ENCODE results near the gene SLC29A1.

SLC29A1 gene

DNA sequence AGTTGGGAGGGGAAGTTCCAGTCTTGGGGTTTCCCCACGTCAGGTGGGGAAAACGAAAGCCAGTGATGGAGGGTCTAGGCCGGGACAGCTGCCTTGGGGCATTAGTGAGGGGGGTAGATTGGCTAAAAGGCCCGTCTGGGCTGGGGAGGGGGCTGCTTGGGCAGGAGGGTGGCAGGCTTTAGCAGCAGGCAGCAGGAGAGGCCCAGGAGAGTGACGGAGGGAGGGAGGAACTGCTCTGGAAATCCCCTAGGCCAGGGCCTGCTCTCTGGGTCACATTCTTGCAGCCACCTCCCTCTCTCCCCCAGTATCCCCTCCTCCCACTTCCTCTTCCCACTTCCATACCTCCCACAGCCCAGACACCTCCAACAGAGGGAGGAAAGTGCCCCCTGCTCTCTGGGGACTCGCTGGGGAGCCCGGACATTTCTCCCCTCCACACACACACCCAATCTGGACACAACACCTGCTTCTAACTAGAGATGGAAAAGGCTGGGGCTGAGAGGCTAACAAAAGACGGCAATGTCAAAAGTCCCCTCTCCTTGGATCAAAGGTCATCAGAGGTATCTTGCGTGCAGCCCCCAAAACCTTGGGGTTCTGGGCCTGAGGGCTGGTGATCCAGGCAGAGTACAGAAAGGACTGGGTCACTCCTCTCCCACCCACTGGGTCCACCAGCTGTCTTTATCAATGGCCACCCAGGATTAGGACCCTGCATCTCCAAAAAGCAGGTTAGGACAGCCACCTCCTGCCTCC is 40.1 kb downstream of the SLC29A1 start:
- peak overlapping the region; percentile 82 for H3K4me3 ChIP-seq (ENCODE audit: low read depth, low read length)
- no peaks in the 10 kb centered on the region for H3K9me3 ChIP-seq (ENCODE audit: control insufficient read depth, insufficient read depth, low read length)
- H3K27me3 ChIP-seq (ENCODE audit: control insufficient read depth, insufficient read depth, low read length) = peaks cover 9% of the 10 kb centered on the region
- H3K4me1 ChIP-seq (ENCODE audit: control insufficient read depth, insufficient read depth, low read length) = peaks cover 19% of the 10 kb centered on the region
- peaks cover 19% of the 10 kb centered on the region for H3K36me3 ChIP-seq (ENCODE audit: control insufficient read depth, insufficient read depth, low read length)
- no peak overlapping the region for H3K9ac ChIP-seq (ENCODE audit: low read depth, low read length)

DNA sequence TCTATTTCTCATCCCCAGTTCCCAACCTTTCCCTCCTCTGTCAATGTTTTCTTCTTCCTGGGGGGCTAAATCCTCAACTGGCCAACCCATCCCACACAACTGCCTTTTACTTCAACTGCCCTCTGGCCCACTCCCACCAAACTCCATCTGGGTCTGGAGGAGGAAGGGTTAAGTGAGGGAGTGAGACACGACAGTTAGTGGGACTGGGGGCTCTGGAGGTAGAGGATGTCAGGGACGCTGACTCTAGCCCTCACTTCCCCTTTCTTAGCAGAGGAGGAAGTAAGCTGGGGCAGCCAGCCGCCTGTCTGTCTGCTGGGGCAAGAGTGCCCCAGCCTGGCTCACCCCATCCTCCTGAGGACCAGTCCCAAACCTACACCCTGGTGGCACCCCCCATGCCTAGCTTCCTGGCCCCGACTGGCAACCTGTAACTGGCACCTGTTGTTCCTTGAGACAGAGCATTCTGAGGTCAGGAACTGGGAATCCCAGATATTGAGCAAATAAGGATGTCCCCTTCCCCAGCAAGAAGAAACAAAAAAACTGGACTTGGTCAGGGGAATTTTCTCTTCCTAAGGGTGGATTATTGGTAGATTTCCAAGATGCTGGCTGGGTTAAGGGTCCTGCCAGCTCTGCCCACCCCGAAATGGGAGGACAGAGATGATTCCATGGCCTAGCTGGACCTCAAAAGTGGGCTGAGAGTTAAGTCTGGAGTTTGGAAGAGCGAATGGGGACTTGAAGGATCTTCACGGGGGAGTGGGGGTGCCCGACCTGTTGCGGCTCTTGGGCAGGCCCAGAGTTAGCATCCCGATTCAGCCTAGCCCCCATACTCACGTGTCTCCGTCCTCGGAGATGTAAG is 41.0 kb downstream of the SLC29A1 start:
- H3K4me3 ChIP-seq (ENCODE audit: low read depth, low read length) = peak overlapping the region; percentile 82
- peaks cover 14% of the 10 kb centered on the region for H3K27me3 ChIP-seq (ENCODE audit: control insufficient read depth, insufficient read depth, low read length)
- peaks cover 27% of the 10 kb centered on the region for H3K4me1 ChIP-seq (ENCODE audit: control insufficient read depth, insufficient read depth, low read length)
- no peaks in the 10 kb centered on the region for H3K9me3 ChIP-seq (ENCODE audit: control insufficient read depth, insufficient read depth, low read length)
- H3K9ac ChIP-seq (ENCODE audit: low read depth, low read length) = peak overlapping the region; percentile 47
- peaks cover 14% of the 10 kb centered on the region for H3K36me3 ChIP-seq (ENCODE audit: control insufficient read depth, insufficient read depth, low read length)

DNA sequence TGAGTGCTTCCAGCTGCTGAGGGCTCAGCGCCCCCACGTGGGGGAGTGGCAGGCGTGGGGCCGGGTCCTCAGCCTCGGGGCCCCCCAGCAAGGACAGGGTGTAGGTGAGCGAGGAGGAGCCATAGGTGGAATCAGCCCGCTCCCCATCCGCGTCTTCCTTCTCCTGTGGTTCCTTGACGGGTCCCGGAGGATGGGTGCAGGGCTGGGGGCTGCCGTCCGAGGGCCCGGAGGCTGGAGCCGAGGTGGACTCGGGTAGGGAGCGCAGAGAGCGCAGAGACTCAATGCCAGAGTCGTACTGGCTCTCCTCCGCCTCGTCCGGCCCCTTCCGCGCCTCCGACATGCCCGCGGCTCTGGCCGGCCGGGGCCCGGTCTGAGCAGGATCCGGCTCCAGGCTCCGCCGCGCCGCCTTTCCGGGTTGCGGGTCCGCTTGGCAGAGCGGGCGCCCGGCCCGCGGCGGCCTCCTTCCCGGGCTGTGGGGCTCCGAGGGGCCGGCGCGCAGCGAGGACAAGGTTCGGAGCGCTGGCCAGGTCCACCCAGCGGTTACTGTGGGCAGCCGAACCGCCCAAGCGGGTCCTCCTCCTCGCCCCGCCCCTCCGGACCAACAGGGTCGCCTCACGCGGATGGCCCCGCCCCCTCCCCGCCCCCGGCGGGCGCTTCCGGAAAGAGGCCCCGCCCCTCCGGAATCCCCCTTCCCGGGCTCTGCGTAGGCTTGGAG is 41.8 kb downstream of the SLC29A1 start, which contains the start of gene NFKBIE:
NFKBIE (minus strand) TSS at position 545 of the 715 bp plus-strand sequence; CDS start at position 340, 205 bp downstream.
- Histone ChIP-seq H3K4me3 (ENCODE audit: low read depth, low read length) (peak within 1 kb of the TSS; percentile 82), H3K9me3 (ENCODE audit: control insufficient read depth, insufficient read depth, low read length) (no peaks in the 10 kb centered on the region), H3K4me1 (ENCODE audit: control insufficient read depth, insufficient read depth, low read length) (peaks cover 30% of the 10 kb centered on the region), H3K36me3 (ENCODE audit: control insufficient read depth, insufficient read depth, low read length) (peaks cover 9% of the 10 kb centered on the region), H3K9ac (ENCODE audit: low read depth, low read length) (peak within 1 kb of the TSS; percentile 47), H3K27me3 (ENCODE audit: control insufficient read depth, insufficient read depth, low read length) (peaks cover 22% of the 10 kb centered on the region)

DNA sequence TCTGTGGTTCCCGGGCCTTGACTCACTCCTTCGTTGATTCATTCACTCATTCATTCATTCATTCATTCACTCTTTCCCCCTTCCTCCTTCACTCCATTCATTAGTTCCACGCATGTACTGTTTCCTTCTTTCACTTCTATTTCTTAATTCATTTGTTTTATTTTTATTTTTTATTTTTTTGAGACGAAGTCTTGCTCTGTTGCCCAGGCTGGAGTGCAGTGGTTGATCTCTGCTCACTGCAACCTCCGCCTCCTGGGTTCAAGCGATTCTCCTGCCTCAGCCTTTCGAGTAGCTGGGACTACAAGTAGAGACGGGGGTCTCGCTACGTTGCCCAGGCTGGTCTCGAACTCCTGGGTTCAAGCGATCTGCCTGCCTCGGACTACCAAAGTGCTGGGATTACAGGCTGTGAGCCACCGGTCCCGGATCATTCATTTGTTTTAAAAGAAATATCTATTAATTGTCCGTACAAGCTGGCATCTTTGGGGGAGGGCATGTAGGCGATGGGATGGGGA is 42.4 kb downstream of the SLC29A1 start:
- peak overlapping the region; percentile 12 for H3K9ac ChIP-seq (ENCODE audit: low read depth, low read length)

DNA sequence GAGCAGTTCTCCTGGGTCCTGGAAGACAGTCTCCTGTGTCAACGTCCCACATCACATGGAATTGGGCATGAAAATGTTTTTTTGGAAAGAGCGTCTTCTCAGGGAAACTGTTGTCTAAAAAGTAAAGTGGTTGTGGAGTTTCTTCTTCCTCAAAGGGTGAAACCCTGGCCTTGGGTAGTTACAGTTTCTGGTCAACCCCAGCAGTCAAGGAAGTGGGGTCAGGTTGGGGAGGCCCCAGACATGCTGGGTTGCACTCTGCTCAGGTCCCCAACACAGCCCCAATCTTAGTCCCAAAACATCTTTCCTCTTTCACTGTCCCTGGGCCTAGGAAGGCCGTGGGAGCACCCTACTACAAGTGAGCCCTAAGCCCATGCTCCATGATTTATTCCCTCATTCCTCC is 43.0 kb downstream of the SLC29A1 start:
- no peak overlapping the region for H3K9ac ChIP-seq (ENCODE audit: low read depth, low read length)
- peaks cover 8% of the 10 kb centered on the region for H3K36me3 ChIP-seq (ENCODE audit: control insufficient read depth, insufficient read depth, low read length)
- no peak overlapping the region for H3K4me3 ChIP-seq (ENCODE audit: low read depth, low read length)
- H3K27me3 ChIP-seq (ENCODE audit: control insufficient read depth, insufficient read depth, low read length) = peaks cover 22% of the 10 kb centered on the region
- H3K9me3 ChIP-seq (ENCODE audit: control insufficient read depth, insufficient read depth, low read length) = no peaks in the 10 kb centered on the region
- H3K4me1 ChIP-seq (ENCODE audit: control insufficient read depth, insufficient read depth, low read length) = peaks cover 31% of the 10 kb centered on the region

More for the DNA sequence above, 42.4 kb downstream of the SLC29A1 start:
- H3K4me1 ChIP-seq (ENCODE audit: control insufficient read depth, insufficient read depth, low read length) = peaks cover 30% of the 10 kb centered on the region
- no peaks in the 10 kb centered on the region for H3K9me3 ChIP-seq (ENCODE audit: control insufficient read depth, insufficient read depth, low read length)
- H3K27me3 ChIP-seq (ENCODE audit: control insufficient read depth, insufficient read depth, low read length) = peaks cover 22% of the 10 kb centered on the region
- H3K36me3 ChIP-seq (ENCODE audit: control insufficient read depth, insufficient read depth, low read length) = peaks cover 8% of the 10 kb centered on the region
- no peak overlapping the region for H3K4me3 ChIP-seq (ENCODE audit: low read depth, low read length)

DNA sequence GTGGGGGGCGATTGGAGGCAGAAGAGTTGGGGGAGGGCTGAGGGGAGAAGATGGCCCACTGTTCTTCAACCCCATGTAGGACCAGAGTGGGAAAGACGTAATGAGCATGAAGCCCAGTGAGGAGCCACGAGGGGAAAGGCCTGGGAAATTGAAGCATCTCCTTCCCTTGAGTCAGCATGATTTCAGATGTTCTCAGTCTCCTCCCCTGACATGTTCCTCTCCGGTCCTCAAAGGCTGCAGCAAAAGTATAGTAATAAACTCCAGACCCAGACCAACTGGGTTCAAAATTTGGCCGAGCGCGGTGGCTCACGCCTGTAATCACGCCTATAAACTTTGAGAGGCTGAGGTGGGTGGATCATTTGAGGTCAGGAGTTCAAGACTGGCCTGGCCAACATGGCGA is 43.9 kb downstream of the SLC29A1 start:
- H3K9ac ChIP-seq (ENCODE audit: low read depth, low read length) = no peak overlapping the region
- H3K4me1 ChIP-seq (ENCODE audit: control insufficient read depth, insufficient read depth, low read length) = peaks cover 34% of the 10 kb centered on the region
- peaks cover 22% of the 10 kb centered on the region for H3K27me3 ChIP-seq (ENCODE audit: control insufficient read depth, insufficient read depth, low read length)

DNA sequence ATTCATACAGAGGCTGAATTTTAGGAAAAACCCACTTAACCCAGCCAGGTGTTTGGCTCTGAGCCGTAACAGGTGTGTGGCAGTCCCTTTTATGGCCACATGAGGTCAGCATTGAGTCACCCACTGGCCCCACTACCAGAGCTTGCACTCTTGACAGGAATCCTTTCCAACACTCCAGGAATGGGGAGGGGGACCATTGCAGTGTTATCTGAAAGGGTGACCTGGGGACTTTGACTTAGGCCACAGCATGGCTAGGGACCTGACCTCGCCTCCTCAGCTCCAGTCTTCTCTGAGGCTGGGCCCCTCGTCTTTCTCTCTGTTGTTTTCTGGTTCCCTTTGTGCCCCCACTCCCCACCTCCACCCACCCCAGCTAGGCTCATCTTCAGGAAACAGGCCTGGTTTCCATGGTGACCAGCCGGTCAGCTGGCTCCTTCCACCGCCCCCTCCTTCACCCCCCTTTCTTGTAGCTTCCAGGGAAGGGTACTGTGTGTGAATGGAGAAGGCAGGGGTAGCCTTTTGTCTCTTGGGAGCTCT is 44.8 kb downstream of the SLC29A1 start:
- H3K36me3 ChIP-seq (ENCODE audit: control insufficient read depth, insufficient read depth, low read length) = peaks cover 1% of the 10 kb centered on the region
- H3K4me3 ChIP-seq (ENCODE audit: low read depth, low read length) = peak overlapping the region; percentile 30
- no peaks in the 10 kb centered on the region for H3K9me3 ChIP-seq (ENCODE audit: control insufficient read depth, insufficient read depth, low read length)
- peaks cover 32% of the 10 kb centered on the region for H3K4me1 ChIP-seq (ENCODE audit: control insufficient read depth, insufficient read depth, low read length)
- peaks cover 22% of the 10 kb centered on the region for H3K27me3 ChIP-seq (ENCODE audit: control insufficient read depth, insufficient read depth, low read length)
- no peak overlapping the region for H3K9ac ChIP-seq (ENCODE audit: low read depth, low read length)

More for the DNA sequence above, 43.9 kb downstream of the SLC29A1 start:
- H3K4me3 ChIP-seq (ENCODE audit: low read depth, low read length) = no peak overlapping the region
- no peaks in the 10 kb centered on the region for H3K9me3 ChIP-seq (ENCODE audit: control insufficient read depth, insufficient read depth, low read length)
- H3K36me3 ChIP-seq (ENCODE audit: control insufficient read depth, insufficient read depth, low read length) = peaks cover 1% of the 10 kb centered on the region

DNA sequence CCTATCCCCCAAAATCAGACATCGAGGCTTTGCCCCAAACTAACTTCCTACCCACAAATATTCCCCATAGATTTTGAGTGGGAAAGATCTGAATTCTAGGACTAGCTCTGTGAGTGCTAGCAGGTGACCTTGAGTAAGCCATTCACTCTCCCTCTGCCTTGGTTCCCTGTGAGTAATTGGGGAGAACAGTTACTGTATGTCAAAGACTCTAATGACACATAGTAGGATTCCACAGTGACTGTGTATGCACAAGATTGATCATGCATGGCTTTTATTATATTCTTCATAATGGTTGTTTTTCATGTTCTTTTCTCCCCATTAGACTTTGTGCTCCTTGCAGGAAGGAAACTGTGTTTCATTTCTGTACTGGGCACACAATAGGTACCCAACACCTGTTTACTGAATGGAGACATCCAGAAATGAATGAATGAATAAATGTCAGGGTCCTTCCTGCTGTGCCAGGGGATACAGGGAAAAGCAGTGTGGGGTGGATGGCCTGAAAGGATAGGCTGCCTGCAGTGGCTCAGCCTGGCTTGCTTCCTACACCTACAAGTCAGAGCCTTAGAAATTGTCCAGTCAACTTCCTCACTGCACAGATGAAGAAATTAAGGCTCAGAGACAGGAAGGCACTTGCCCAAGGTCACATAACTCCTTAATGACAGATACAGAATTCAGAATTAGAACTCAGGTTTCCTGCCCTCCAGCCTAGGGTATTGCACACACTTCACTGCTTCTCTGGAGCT is 46.0 kb downstream of the SLC29A1 start:
- H3K4me3 ChIP-seq (ENCODE audit: low read depth, low read length) = peak overlapping the region; percentile 63
- peaks cover 6% of the 10 kb centered on the region for H3K36me3 ChIP-seq (ENCODE audit: control insufficient read depth, insufficient read depth, low read length)
- H3K4me1 ChIP-seq (ENCODE audit: control insufficient read depth, insufficient read depth, low read length) = peaks cover 22% of the 10 kb centered on the region
- H3K9me3 ChIP-seq (ENCODE audit: control insufficient read depth, insufficient read depth, low read length) = no peaks in the 10 kb centered on the region
- no peak overlapping the region for H3K9ac ChIP-seq (ENCODE audit: low read depth, low read length)
- H3K27me3 ChIP-seq (ENCODE audit: control insufficient read depth, insufficient read depth, low read length) = peaks cover 25% of the 10 kb centered on the region

DNA sequence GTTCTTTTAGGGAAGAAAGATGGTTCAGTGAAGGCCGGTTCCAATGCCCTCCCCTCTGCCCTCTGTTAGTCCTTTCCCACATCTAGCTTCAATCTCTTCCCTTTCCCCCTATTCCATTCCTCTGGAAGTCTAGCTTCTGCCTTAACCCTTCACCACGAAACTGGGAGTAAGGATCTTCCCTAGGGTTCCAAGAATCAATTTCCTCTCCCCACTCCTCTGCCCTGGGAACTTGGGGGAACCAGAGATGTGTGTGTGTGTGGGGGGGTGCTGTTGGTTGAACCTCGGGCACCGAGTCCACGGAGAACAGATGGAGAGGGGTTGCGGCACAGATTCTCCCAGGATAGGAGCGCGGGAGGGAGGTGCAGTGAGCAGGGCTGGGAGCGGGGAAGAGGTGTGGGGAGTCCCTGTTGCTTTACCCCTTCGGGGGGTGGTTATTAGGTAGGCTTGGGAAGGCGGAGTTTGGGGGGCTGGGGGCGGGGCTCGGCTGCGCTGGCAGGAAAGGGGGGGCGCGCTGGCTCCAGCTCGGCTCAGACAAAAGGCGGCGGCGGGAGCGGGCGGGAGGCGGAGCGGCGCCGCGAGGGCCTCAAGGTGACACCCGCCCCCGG is 46.6 kb downstream of the SLC29A1 start, which contains the start of gene TMEM151B:
TMEM151B (plus strand) TSS at position 530 of the 605 bp plus-strand sequence. CDS start 293 bp downstream, outside the sequence.
- Histone ChIP-seq H3K4me1 (ENCODE audit: control insufficient read depth, insufficient read depth, low read length) (peaks cover 19% of the 10 kb centered on the region), H3K36me3 (ENCODE audit: control insufficient read depth, insufficient read depth, low read length) (peaks cover 6% of the 10 kb centered on the region), H3K4me3 (ENCODE audit: low read depth, low read length) (peak within 1 kb of the TSS; percentile 63), H3K9me3 (ENCODE audit: control insufficient read depth, insufficient read depth, low read length) (no peaks in the 10 kb centered on the region), H3K9ac (ENCODE audit: low read depth, low read length) (no peak within 1 kb of the TSS), H3K27me3 (ENCODE audit: control insufficient read depth, insufficient read depth, low read length) (peaks cover 24% of the 10 kb centered on the region)
